DND-41 (cell line): ENCODE measurements around the gene LEAP2.

Experiments used
- ATAC-seq: fragments of 200-7000 bp; cut with Tn5 transposase; 3 replicates; pipeline ENCODE4 v1.9.1; 2021; ENCODE audit warnings: low read depth; ENCODE audit not compliant: insufficient read depth
- DNase-seq: peaks from one replicate; pipeline ENCODE4 v3.0.0-alpha.2; 2020
- H2AFZ ChIP-seq: 2 replicates; pipeline ENCODE4 v1.6.0; 2012; ENCODE audit warnings: low read depth, low read length
- H3K27ac ChIP-seq: 2 replicates; pipeline ENCODE4 v1.5.1; 2012; ENCODE audit warnings: low read length, inconsistent platforms
- H3K27me3 ChIP-seq: fragments of 200-600 bp; sonication (generic); 2 replicates; pipeline ENCODE4 v1.6.0; 2012; ENCODE audit warnings: low read length, mild to moderate bottlenecking, inconsistent platforms; ENCODE audit not compliant: insufficient read depth, poor library complexity
- H3K36me3 ChIP-seq: 2 replicates; pipeline ENCODE4 v1.5.1; 2012; ENCODE audit warnings: low read length, inconsistent platforms; ENCODE audit not compliant: insufficient read depth
- H3K4me1 ChIP-seq: 2 replicates; pipeline ENCODE4 v1.5.1; 2012; ENCODE audit warnings: mild to moderate bottlenecking, low read length; ENCODE audit not compliant: insufficient read depth
- H3K4me2 ChIP-seq: 2 replicates; pipeline ENCODE4 v1.6.0; 2012; ENCODE audit warnings: mild to moderate bottlenecking, moderate library complexity, low read length, inconsistent platforms; ENCODE audit not compliant: insufficient read depth
- H3K4me3 ChIP-seq, 2 experiments: fragments of 200-600 bp in 1 of 2; shearing (Covaris generic) in 1 of 2; 2 replicates each; pipeline ENCODE4 v1.5.1; 2012 to 2016; ENCODE audit warnings: inconsistent platforms in 2 of 2, low read length in 2 of 2, mild to moderate bottlenecking in 2 of 2, low read depth in 1 of 2, moderate library complexity in 1 of 2
- H3K79me2 ChIP-seq: 2 replicates; pipeline ENCODE4 v1.6.0; 2012; ENCODE audit warnings: low read length, inconsistent platforms; ENCODE audit not compliant: insufficient read depth
- H3K9ac ChIP-seq: 2 replicates; pipeline ENCODE4 v1.6.0; 2012; ENCODE audit warnings: low read depth, mild to moderate bottlenecking, inconsistent platforms, low read length, moderate library complexity
- H3K9me3 ChIP-seq: 2 replicates; pipeline ENCODE4 v1.5.1; 2012; ENCODE audit warnings: low read length, moderate library complexity, mild to moderate bottlenecking, inconsistent platforms; ENCODE audit not compliant: insufficient read depth, severe bottlenecking
- H4K20me1 ChIP-seq: 2 replicates; pipeline ENCODE4 v1.6.0; 2012; ENCODE audit warnings: low read length; ENCODE audit not compliant: insufficient read depth
- CTCF ChIP-seq: IDR thresholded peaks from 2 replicates; pipeline ENCODE4 v1.5.1; 2012; ENCODE audit warnings: borderline replicate concordance, low read length, moderate library complexity, mild to moderate bottlenecking; ENCODE audit not compliant: poor library complexity, severe bottlenecking; ENCODE audit errors: extremely low read depth
- EZH2 ChIP-seq: IDR thresholded peaks from 3 replicates; pipeline ENCODE4 v1.6.1; 2012; ENCODE audit warnings: borderline replicate concordance, low read depth, mild to moderate bottlenecking, moderate library complexity, low read length, inconsistent platforms; ENCODE audit not compliant: severe bottlenecking

The LEAP2 gene

GRCh38 chr5:132886064-132886823 lies 12.8 kb downstream of the LEAP2 start:
- Histone ChIP-seq H4K20me1 (no peaks in the 10 kb centered on the region), H3K9me3 (no peaks in the 10 kb centered on the region), H3K4me3 (no peak overlapping the region), H3K9ac (no peak overlapping the region), H2AFZ (no peak overlapping the region), H3K27me3 (no peaks in the 10 kb centered on the region), H3K36me3 (peaks cover 84% of the 10 kb centered on the region), H3K4me2 (no peak overlapping the region), H3K4me1 (no peaks in the 10 kb centered on the region), H3K79me2 (no peaks in the 10 kb centered on the region), H3K27ac (no peak overlapping the region)
- DNase-seq: no peak
- no peak for ATAC-seq
- TF ChIP-seq CTCF: no peak
- TF ChIP-seq EZH2: no peak

DNA sequence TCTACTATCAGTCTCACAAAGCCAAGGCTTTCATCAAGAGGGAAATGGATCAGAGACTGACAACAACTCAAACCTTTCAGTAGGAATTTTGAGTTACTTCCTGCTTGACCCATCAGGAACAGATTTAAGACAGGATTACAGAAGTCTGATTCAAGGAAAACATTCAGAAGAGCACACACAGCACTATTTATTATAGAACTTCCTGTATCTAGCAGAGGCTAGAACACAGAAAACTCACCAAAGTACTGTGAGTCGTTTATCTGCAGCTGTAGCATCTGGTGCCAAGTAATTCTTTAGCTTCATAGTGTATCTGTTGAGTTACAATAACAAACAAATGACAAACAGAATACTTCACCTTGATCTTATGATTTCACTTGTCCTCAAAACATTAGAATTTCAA lies 13.8 kb downstream of the LEAP2 start:
- H3K4me3 ChIP-seq: no peak overlapping the region
- H3K9ac ChIP-seq: no peak overlapping the region
- H2AFZ ChIP-seq: no peak overlapping the region
- DNase-seq (no peak), ATAC-seq (no peak)
- no peaks in the 10 kb centered on the region for H3K27me3 ChIP-seq
- H3K4me1 ChIP-seq: no peaks in the 10 kb centered on the region
- H3K79me2 ChIP-seq: no peaks in the 10 kb centered on the region
- no peak overlapping the region for H3K27ac ChIP-seq
- TF ChIP-seq EZH2 (no peak), CTCF (no peak)
- no peaks in the 10 kb centered on the region for H3K9me3 ChIP-seq
- H3K4me2 ChIP-seq: no peak overlapping the region
- H4K20me1 ChIP-seq: no peaks in the 10 kb centered on the region
- peaks cover 84% of the 10 kb centered on the region for H3K36me3 ChIP-seq

- no peak for DNase-seq
- no peaks in the 10 kb centered on the region for H3K9me3 ChIP-seq
- no peaks in the 10 kb centered on the region for H3K27me3 ChIP-seq
- peaks cover under 1% of the 10 kb centered on the region; the same call in 1 of the 2 replicates for H3K79me2 ChIP-seq
- no peak overlapping the region for H2AFZ ChIP-seq
- TF ChIP-seq EZH2 (no peak), CTCF (no peak)
- H4K20me1 ChIP-seq: no peaks in the 10 kb centered on the region
- no peaks in the 10 kb centered on the region for H3K4me1 ChIP-seq
- H3K27ac ChIP-seq: no peak overlapping the region
- no peak overlapping the region for H3K9ac ChIP-seq
- no peak for ATAC-seq
- H3K4me3 ChIP-seq: no peak overlapping the region
- H3K36me3 ChIP-seq: peaks cover 82% of the 10 kb centered on the region
- H3K4me2 ChIP-seq: no peak overlapping the region
These were observed 16.0 kb downstream of the LEAP2 start for GRCh38 chr5:132889501-132889900.

DNA sequence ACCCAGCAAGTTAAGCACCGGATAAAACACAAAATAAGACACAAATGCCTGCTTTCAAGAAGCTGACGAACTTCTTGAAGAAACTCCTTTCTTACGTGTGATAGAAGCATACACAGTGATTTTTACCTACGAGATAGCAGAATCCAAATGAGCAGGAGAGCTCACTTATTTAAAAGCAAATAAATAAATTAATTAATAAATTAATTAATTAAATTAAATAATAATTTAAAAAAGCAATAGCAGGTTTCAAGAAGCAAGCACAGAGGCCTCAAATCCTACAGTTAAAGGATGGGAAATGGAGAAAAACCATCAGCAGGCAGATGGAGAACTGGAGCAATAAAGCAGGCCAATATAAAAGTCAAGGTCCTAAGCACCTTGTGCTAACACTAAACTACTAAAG lies 17.3 kb downstream of the LEAP2 start:
- TF ChIP-seq EZH2 (no peak), CTCF (no peak)
- no peaks in the 10 kb centered on the region for H3K4me1 ChIP-seq
- no peak overlapping the region for H3K27ac ChIP-seq
- no peak for DNase-seq
- H3K36me3 ChIP-seq: peaks cover 89% of the 10 kb centered on the region
- H3K79me2 ChIP-seq: peaks cover 2% of the 10 kb centered on the region; the same call in 1 of the 2 replicates
- no peak for ATAC-seq
- H3K9me3 ChIP-seq: no peaks in the 10 kb centered on the region
- no peak overlapping the region for H3K4me3 ChIP-seq
- H3K4me2 ChIP-seq: no peak overlapping the region
- H4K20me1 ChIP-seq: no peaks in the 10 kb centered on the region
- H3K27me3 ChIP-seq: no peaks in the 10 kb centered on the region
- no peak overlapping the region for H2AFZ ChIP-seq
- H3K9ac ChIP-seq: no peak overlapping the region
